H1 (cell line): Measurements from ENCODE around the gene IL2RA. TPM values are rescaled to one million over a fixed set of nuclear protein-coding genes. Genes with fewer than 3 reads are reported as not detected.

ENCODE experiments used
- ATF3 ChIP-seq: IDR thresholded peaks from 2 replicates; pipeline ENCODE4 v1.6.1; 2011; ENCODE audit warnings: low read depth, mild to moderate bottlenecking, low read length; ENCODE audit not compliant: insufficient read depth
- CBX8 ChIP-seq: fragments of 300-800, 300-1000 bp; sonication (generic); IDR thresholded peaks from 2 replicates; pipeline ENCODE4 v1.7.1; 2016; ENCODE audit warnings: low read depth, low read length, borderline replicate concordance
- CEBPB ChIP-seq: IDR thresholded peaks from 2 replicates; pipeline ENCODE4 v1.6.1; 2012; ENCODE audit warnings: low read depth, low read length
- CHD7 ChIP-seq: fragments of 300-600 bp; sonication (generic); IDR thresholded peaks from 2 replicates; pipeline ENCODE4 v1.7.1; 2012; ENCODE audit warnings: low read length, moderate library complexity, mild to moderate bottlenecking, inconsistent platforms; ENCODE audit not compliant: insufficient replicate concordance
- KDM4A ChIP-seq: IDR thresholded peaks from one replicate; pipeline ENCODE4 v1.7.1; 2012; ENCODE audit warnings: low read depth, mild to moderate bottlenecking, moderate library complexity, low read length, inconsistent platforms; ENCODE audit not compliant: severe bottlenecking
- SIRT6 ChIP-seq: IDR thresholded peaks from one replicate; pipeline ENCODE4 v1.7.1; 2012; ENCODE audit warnings: low read length, inconsistent platforms
- SUZ12 ChIP-seq: fragments of 200-600 bp; sonication (generic); IDR thresholded peaks from 2 replicates; pipeline ENCODE4 v1.6.1; 2012; ENCODE audit warnings: mild to moderate bottlenecking, inconsistent platforms, low read length, moderate library complexity, mixed read lengths
- TAF1 ChIP-seq: IDR thresholded peaks from 2 replicates; pipeline ENCODE4 v1.6.1; 2011; ENCODE audit warnings: mild to moderate bottlenecking, low read depth, low read length
- TEAD4 ChIP-seq: IDR thresholded peaks from 2 replicates; pipeline ENCODE4 v1.6.1; 2012; ENCODE audit warnings: low read depth, low read length, inconsistent platforms, mixed read lengths
- polyA plus RNA-seq, 7 experiments: library from polyadenylated mRNA; depleted of rRNA in 3 of 7; stranded (reverse) in 5 of 7; unstranded in 2 of 7; fragments of >200 nt in 5 of 7; fragments of 200-250 nt in 2 of 7; gene quantifications; 1 replicate in 5 of 7; 2 replicates in 1 of 7; 4 replicates in 1 of 7; pipeline versions ENCODE4 v1.2.1 to v1.2.3, GENCODE V29; 2011 to 2013; ENCODE audit warnings: missing spikeins in 2 of 7, mixed read lengths in 2 of 7
- total RNA-seq: library from RNA; stranded (reverse); fragmentation: NEBNext Ultra II Directional; extraction: Animal tissue kit (Norgen Biotek cat#: 25700); gene quantifications from 2 replicates; pipeline ENCODE4 v1.2.1, GENCODE V29; 2021

IL2RA gene
- total and polyA plus RNA-seq, 2 of the 8 experiments (the other 6 are each of a cell fraction or from before 2014, with no cell fraction given), result not detected

GRCh38 chr10:6089334-6090219 lies 27.4 kb upstream of the IL2RA start (continued):
- TF ChIP-seq CHD7 (no peak), ATF3 (no peak), KDM4A (peak; percentile 71), SUZ12 (no peak), TAF1 (0 out of 2 replicates have a peak, but pooled peaks have one; percentile 29), CEBPB (no peak), TEAD4 (0 out of 2 replicates have a peak, but pooled peaks have one; percentile 30), SIRT6 (no peak), CBX8 (no peak)
